GM21737 (cell line): ENCODE data around the gene CDH22.

Experiments
- ATAC-seq: cut with Tn5 transposase; IDR thresholded peaks from one replicate; pipeline ENCODE4 v1.9.1; 2021; ENCODE audit warnings: mild to moderate bottlenecking, moderate library complexity; ENCODE audit not compliant: unreplicated experiment

Gene CDH22

GRCh38 chr20:46174469-46175126, 133.7 kb downstream of the CDH22 start:
- no peak for ATAC-seq

- no peak for ATAC-seq
Observed at GRCh38 chr20:46173652-46174468, 134.4 kb downstream of the CDH22 start.

GRCh38 chr20:46172961-46173536, 135.2 kb downstream of the CDH22 start:
- ATAC-seq: no peak

- ATAC-seq: no peak
Observed at GRCh38 chr20:46172455-46172854, 135.8 kb downstream of the CDH22 start.

- ATAC-seq: no peak
Observed at GRCh38 chr20:46171909-46172308, 136.4 kb downstream of the CDH22 start.

GRCh38 chr20:46171476-46171875, 136.8 kb downstream of the CDH22 start:
- ATAC-seq: no peak

GRCh38 chr20:46169245-46170171, 138.8 kb downstream of the CDH22 start:
- no peak for ATAC-seq

- ATAC-seq: no peak
Observed at GRCh38 chr20:46168438-46168837, 139.9 kb downstream of the CDH22 start.

GRCh38 chr20:46167080-46167479, 141.2 kb downstream of the CDH22 start:
- ATAC-seq: no peak

GRCh38 chr20:46164254-46164653, 144.0 kb downstream of the CDH22 start:
- no peak for ATAC-seq

GRCh38 chr20:46161921-46162320, 146.4 kb downstream of the CDH22 start:
- ATAC-seq: no peak

GRCh38 chr20:46160661-46161060, 147.6 kb downstream of the CDH22 start:
- ATAC-seq: no peak

GRCh38 chr20:46159101-46159897, 149.0 kb downstream of the CDH22 start:
- ATAC-seq: no peak

- no peak for ATAC-seq
Observed at GRCh38 chr20:46158476-46158987, 149.8 kb downstream of the CDH22 start.

- no peak for ATAC-seq
Observed at GRCh38 chr20:46157625-46158024, 150.7 kb downstream of the CDH22 start.

GRCh38 chr20:46157076-46157592, 151.2 kb downstream of the CDH22 start:
- no peak for ATAC-seq

GRCh38 chr20:46156065-46156464, 152.2 kb downstream of the CDH22 start:
- no peak for ATAC-seq

GRCh38 chr20:46154796-46155195, 153.5 kb downstream of the CDH22 start:
- ATAC-seq: no peak

- ATAC-seq: no peak
Observed at GRCh38 chr20:46154305-46154704, 154.0 kb downstream of the CDH22 start.
